HEK293 (cell line): ENCODE data around the gene SH3BGR.

Source experiments
- CTCF ChIA-PET: fragments of 350-600 bp; formaldehyde crosslinking; extraction: SDS; loops from one replicate; lab custom pipeline; 2021; ENCODE audit warnings: antibody characterized with exemption; lab: Yijun Ruan, JAX
- POLR2A ChIA-PET: fragments of 300-600 bp; formaldehyde crosslinking; extraction: SDS; loops from one replicate; lab custom pipeline; 2020; ENCODE audit warnings: antibody characterized with exemption, inconsistent platforms; lab: Yijun Ruan, JAX
- H3K27ac ChIP-seq: fragments of 200-500 bp; sonication (Bioruptor generic); 2 replicates; pipeline ENCODE4 v1.5.1; 2014; ENCODE audit warnings: low read depth, low read length, control low read depth, inconsistent platforms; ENCODE audit errors: extremely low read depth
- H3K36me3 ChIP-seq, 2 experiments: fragments of 200-500 bp in 1 of 2; sonication (Bioruptor generic) in 1 of 2; 1 replicate in 1 of 2; 2 replicates in 1 of 2; pipeline ENCODE4 v1.5.1; 2014 to 2017; ENCODE audit warnings: inconsistent platforms in 2 of 2, low read length in 2 of 2; ENCODE audit not compliant: control insufficient read depth in 2 of 2, insufficient read depth in 1 of 2
- H3K4me1 ChIP-seq: fragments of 200-500 bp; sonication (Bioruptor generic); 2 replicates; pipeline ENCODE4 v1.5.1; 2014; ENCODE audit warnings: mild to moderate bottlenecking, low read length, inconsistent platforms; ENCODE audit not compliant: control insufficient read depth, insufficient read depth
- H3K4me3 ChIP-seq: 2 replicates; pipeline ENCODE4 v1.5.1; 2011; ENCODE audit warnings: low read depth, mild to moderate bottlenecking, control low read depth, low read length, moderate library complexity
- H3K9me3 ChIP-seq: fragments of 200-500 bp; sonication (Bioruptor generic); 2 replicates; pipeline ENCODE4 v1.5.1; 2014; ENCODE audit warnings: low read depth, low read length, inconsistent platforms; ENCODE audit not compliant: control insufficient read depth, insufficient read depth
- EGR2 ChIP-seq: fragments of 450-650 bp; formaldehyde crosslinking; IDR thresholded peaks from 2 replicates; pipeline ENCODE4 v1.5.1; 2016; ENCODE audit warnings: low read depth, missing biosample characterization, missing genetic modification characterization
- HOXA7 ChIP-seq: sonication (generic); formaldehyde crosslinking; IDR thresholded peaks from 2 replicates; pipeline ENCODE4 v1.8.1; 2022; ENCODE audit warnings: missing genetic modification reagents, borderline replicate concordance
- MYNN ChIP-seq: fragments of 450-650 bp; formaldehyde crosslinking; IDR thresholded peaks from 2 replicates; pipeline ENCODE4 v1.5.1; 2016; ENCODE audit warnings: missing biosample characterization, missing genetic modification characterization, borderline replicate concordance
- MZF1 ChIP-seq: fragments of 450-650 bp; formaldehyde crosslinking; IDR thresholded peaks from 2 replicates; pipeline ENCODE4 v1.5.1; 2017; ENCODE audit warnings: missing biosample characterization, missing genetic modification characterization, borderline replicate concordance
- OSR2 ChIP-seq: fragments of 450-650 bp; formaldehyde crosslinking; IDR thresholded peaks from 2 replicates; pipeline ENCODE4 v1.5.1; 2016; ENCODE audit warnings: missing biosample characterization, missing genetic modification characterization
- OVOL3 ChIP-seq: fragments of 450-650 bp; formaldehyde crosslinking; IDR thresholded peaks from 2 replicates; pipeline ENCODE4 v1.5.1; 2016; ENCODE audit warnings: missing biosample characterization, missing genetic modification characterization
- RBAK ChIP-seq: fragments of 450-650 bp; formaldehyde crosslinking; IDR thresholded peaks from 2 replicates; pipeline ENCODE4 v1.5.1; 2016; ENCODE audit warnings: missing biosample characterization, missing genetic modification characterization
- ZBTB49 ChIP-seq: fragments of 450-650 bp; formaldehyde crosslinking; IDR thresholded peaks from 2 replicates; pipeline ENCODE4 v1.5.1; 2016; ENCODE audit warnings: missing biosample characterization, missing genetic modification characterization, low read depth
- ZIC2 ChIP-seq: fragments of 450-650 bp; formaldehyde crosslinking; IDR thresholded peaks from 2 replicates; pipeline ENCODE4 v1.5.1; 2016; ENCODE audit warnings: missing biosample characterization, missing genetic modification characterization
- ZNF132 ChIP-seq: fragments of 450-650 bp; formaldehyde crosslinking; IDR thresholded peaks from 2 replicates; pipeline ENCODE4 v1.5.1; 2017; ENCODE audit warnings: missing biosample characterization, missing genetic modification characterization, borderline replicate concordance
- ZNF184 ChIP-seq: fragments of 450-650 bp; IDR thresholded peaks from 2 replicates; pipeline ENCODE4 v1.5.1; 2018; ENCODE audit warnings: missing biosample characterization, mild to moderate bottlenecking, missing genetic modification characterization
- ZNF266 ChIP-seq: fragments of 450-650 bp; formaldehyde crosslinking; IDR thresholded peaks from 2 replicates; pipeline ENCODE4 v1.5.1; 2016; ENCODE audit warnings: missing biosample characterization, missing genetic modification characterization, low read depth
- ZNF274 ChIP-seq, 2 experiments: fragments of 200-500 bp in 1 of 2; fragments of 450-650 bp in 1 of 2; sonication (Bioruptor generic) in 1 of 2; formaldehyde crosslinking in 1 of 2; IDR thresholded peaks; 2 replicates each; pipeline versions ENCODE4 v1.5.1 to v1.6.1; 2014 to 2016; ENCODE audit warnings: borderline replicate concordance in 1 of 2, inconsistent platforms in 1 of 2, low read length in 1 of 2, missing biosample characterization in 1 of 2, missing genetic modification characterization in 1 of 2
- ZNF341 ChIP-seq: fragments of 450-650 bp; formaldehyde crosslinking; IDR thresholded peaks from 2 replicates; pipeline ENCODE4; 2016; ENCODE audit warnings: low read depth, missing biosample characterization, missing genetic modification characterization
- ZNF366 ChIP-seq: fragments of 450-650 bp; formaldehyde crosslinking; conservative IDR thresholded peaks from 2 replicates; pipeline ENCODE4 v1.5.1; 2016; ENCODE audit warnings: missing biosample characterization, missing genetic modification characterization
- ZNF37A ChIP-seq: fragments of 450-650 bp; IDR thresholded peaks from 2 replicates; pipeline ENCODE4 v1.5.1; 2018; ENCODE audit warnings: missing biosample characterization, missing genetic modification characterization
- ZNF394 ChIP-seq: fragments of 450-650 bp; formaldehyde crosslinking; IDR thresholded peaks from 2 replicates; pipeline ENCODE4 v1.5.1; 2016; ENCODE audit warnings: missing biosample characterization, missing genetic modification characterization, mild to moderate bottlenecking, moderate library complexity, borderline replicate concordance
- ZNF433 ChIP-seq: fragments of 450-650 bp; formaldehyde crosslinking; IDR thresholded peaks from 2 replicates; pipeline ENCODE4 v1.5.1; 2016; ENCODE audit warnings: missing biosample characterization, missing genetic modification characterization, low read depth
- ZNF544 ChIP-seq: fragments of 450-650 bp; formaldehyde crosslinking; IDR thresholded peaks from 2 replicates; pipeline ENCODE4 v1.5.0; 2017; ENCODE audit warnings: missing biosample characterization, missing genetic modification characterization
- ZNF549 ChIP-seq: fragments of 450-650 bp; IDR thresholded peaks from 2 replicates; pipeline ENCODE4 v1.5.1; 2018; ENCODE audit warnings: missing biosample characterization, missing genetic modification characterization, mild to moderate bottlenecking, inconsistent platforms, moderate library complexity
- ZNF558 ChIP-seq: fragments of 450-650 bp; formaldehyde crosslinking; IDR thresholded peaks from 2 replicates; pipeline ENCODE4 v1.5.1; 2016; ENCODE audit warnings: missing biosample characterization, missing genetic modification characterization
- ZNF585B ChIP-seq: fragments of 450-650 bp; formaldehyde crosslinking; IDR thresholded peaks from 2 replicates; pipeline ENCODE4 v1.5.1; 2016; ENCODE audit warnings: missing biosample characterization, missing genetic modification characterization
- ZNF76 ChIP-seq: fragments of 450-650 bp; formaldehyde crosslinking; IDR thresholded peaks from 2 replicates; pipeline ENCODE4; 2016; ENCODE audit warnings: low read depth, missing biosample characterization, missing genetic modification characterization, borderline replicate concordance
- ZNF785 ChIP-seq: fragments of 450-650 bp; formaldehyde crosslinking; IDR thresholded peaks from 2 replicates; pipeline ENCODE4 v1.5.1; 2016; ENCODE audit warnings: missing biosample characterization, missing genetic modification characterization
- ZNF830 ChIP-seq: fragments of 450-650 bp; IDR thresholded peaks from 2 replicates; pipeline ENCODE4 v1.5.0; 2018; ENCODE audit warnings: missing biosample characterization, missing genetic modification characterization, low read depth, mild to moderate bottlenecking, moderate library complexity

The SH3BGR gene

GRCh38 chr21:39489380-39489924 lies 37.7 kb downstream of the SH3BGR start:
- Histone ChIP-seq H3K4me1 (0 out of 2 replicates have a peak, but pooled peaks cover 2% of the 10 kb centered on the region), H3K27ac (no peak overlapping the region), H3K36me3 (no peaks in the 10 kb centered on the region), H3K4me3 (no peak overlapping the region), H3K9me3 (peaks cover 2% of the 10 kb centered on the region; the same call in 1 of the 2 replicates)
- peak; percentile 59; the same call in 1 of the 2 replicates for TF ChIP-seq OSR2 (tag by site-specific recombination)
- no peak for TF ChIP-seq ZNF830 (tag by site-specific recombination)
- no peak for TF ChIP-seq ZNF433 (tag by site-specific recombination)
- POLR2A ChIA-PET, result no interaction called here
- CTCF ChIA-PET, result no interaction called here

GRCh38 chr21:39499156-39499555 lies 47.4 kb downstream of the SH3BGR start:
- no peaks in the 10 kb centered on the region for H3K36me3 ChIP-seq
- ChIA-PET POLR2A (no interaction called here), CTCF (no interaction called here)
- no peak for TF ChIP-seq ZNF785 (tag by site-specific recombination)
- TF ChIP-seq ZNF366 (tag by site-specific recombination), result peak; percentile 61
- no peak overlapping the region for H3K27ac ChIP-seq
- no peak overlapping the region for H3K4me3 ChIP-seq
- H3K4me1 ChIP-seq, result no peaks in the 10 kb centered on the region
- H3K9me3 ChIP-seq, result peaks cover 3% of the 10 kb centered on the region; the same call in 1 of the 2 replicates

GRCh38 chr21:39502631-39503030 lies 50.9 kb downstream of the SH3BGR start:
- TF ChIP-seq ZNF274 (IDR thresholded peaks at IDR 0.05; ENCODE audit: low read length) (no peak), ZNF274 (tag by site-specific recombination; IDR thresholded peaks at IDR 0.05; ENCODE audit: borderline replicate concordance) (no peak), ZNF266 (tag by site-specific recombination) (no peak), MYNN (tag by site-specific recombination) (no peak)
- TF ChIP-seq, all 188 proteins: peak for 0
- CTCF ChIA-PET, result no interaction called here
- POLR2A ChIA-PET, result no interaction called here
- Histone ChIP-seq H3K27ac (no peak overlapping the region), H3K9me3 (no peaks in the 10 kb centered on the region), H3K4me1 (no peaks in the 10 kb centered on the region), H3K4me3 (no peak overlapping the region), H3K36me3 (no peaks in the 10 kb centered on the region)

- no peaks in the 10 kb centered on the region for H3K36me3 ChIP-seq
- ChIA-PET POLR2A (no interaction called here), CTCF (no interaction called here)
- no peak for TF ChIP-seq ZBTB49 (tag by site-specific recombination)
- TF ChIP-seq ZNF132 (tag by site-specific recombination), result no peak
- no peak for TF ChIP-seq EGR2 (tag by site-specific recombination)
- no peak for TF ChIP-seq ZNF394 (tag by site-specific recombination)
- no peak for TF ChIP-seq OVOL3 (tag by site-specific recombination)
- TF ChIP-seq ZNF184, result no peak
- no peak for TF ChIP-seq OSR2 (tag by site-specific recombination)
- no peak for TF ChIP-seq HOXA7
- TF ChIP-seq ZIC2 (tag by site-specific recombination), result no peak
- TF ChIP-seq ZNF544 (tag by site-specific recombination), result no peak
- no peak for TF ChIP-seq MZF1 (tag by site-specific recombination)
- TF ChIP-seq ZNF558 (tag by site-specific recombination), result no peak
- no peak for TF ChIP-seq ZNF341 (tag by site-specific recombination)
- no peak for TF ChIP-seq ZNF76 (tag by site-specific recombination)
- TF ChIP-seq ZNF585B (tag by site-specific recombination), result no peak
- no peak for TF ChIP-seq ZNF37A (tag by site-specific recombination)
- no peak for TF ChIP-seq ZNF549 (tag by site-specific recombination)
- TF ChIP-seq RBAK, result no peak
- TF ChIP-seq ZNF785 (tag by site-specific recombination), result no peak
Measured at GRCh38 chr21:39503123-39503762, 51.5 kb downstream of the SH3BGR start.

More at GRCh38 chr21:39503123-39503762, 51.5 kb downstream of the SH3BGR start:
- Histone ChIP-seq H3K4me1 (no peaks in the 10 kb centered on the region), H3K27ac (no peak overlapping the region), H3K9me3 (no peaks in the 10 kb centered on the region), H3K4me3 (no peak overlapping the region)
